Vagina (tissue), 2 donors: Measurements from ENCODE around the gene KCTD5.

Source experiments
- CTCF ChIP-seq, 3 experiments: fragments of 450-650 bp in 2 of 3; fragments of 200-600 bp in 1 of 3; sonication (generic) in 1 of 3; IDR thresholded peaks; one replicate each; pipeline ENCODE4 v1.5.1; 2017 to 2019; ENCODE audit warnings: antibody characterized with exemption in 3 of 3, mild to moderate bottlenecking in 2 of 3, moderate library complexity in 2 of 3
- POLR2A ChIP-seq, 2 donors: fragments of 450-650 bp; IDR thresholded peaks; one replicate each; pipeline ENCODE4 v1.6.1; 2017; ENCODE audit warnings: antibody characterized with exemption in 2 of 2, mild to moderate bottlenecking in 2 of 2, moderate library complexity in 2 of 2

GRCh38 chr16:2741168-2741567 is 58.8 kb downstream of the KCTD5 start:
- TF ChIP-seq CTCF (IDR thresholded peaks at IDR 0.05), result no peak
- no peak for TF ChIP-seq POLR2A (IDR thresholded peaks at IDR 0.05)
